GM23338 (cell line): ENCODE data around the gene CBLIF. TPM values are rescaled to one million over a fixed set of nuclear protein-coding genes. Genes with fewer than 3 reads are reported as not detected.
"Not testable (repeated sequence)": the region's sequence is repeated elsewhere in the genome, so short reads cannot be mapped to it uniquely, and the experiment has no call there.

Source experiments
- ATAC-seq: fragments of 200-7000 bp; cut with Tn5 transposase; 3 replicates; pipeline ENCODE4 v1.9.1; 2020
- DNase-seq: peaks from one replicate; pipeline ENCODE4 v3.0.0-alpha.2; 2015; ENCODE audit warnings: low spot score
- H2AFZ ChIP-seq: fragments of 200-600 bp; sonication (generic); 2 replicates; pipeline ENCODE4 v1.8.0; 2016; ENCODE audit warnings: antibody characterized with exemption, mild to moderate bottlenecking, moderate library complexity
- H3F3A ChIP-seq: fragments of 200-600 bp; sonication (generic); replicated peaks from 2 replicates; pipeline ENCODE4 v1.8.0; 2017; ENCODE audit warnings: antibody characterized with exemption, mixed run types, low read depth
- H3K27ac ChIP-seq: fragments of 200-600 bp; sonication (generic); 2 replicates; pipeline ENCODE4 v1.6.1; 2016; ENCODE audit warnings: low read depth
- H3K27me3 ChIP-seq: fragments of 200-600 bp; sonication (generic); 2 replicates; pipeline ENCODE4 v1.8.0; 2016; ENCODE audit warnings: mild to moderate bottlenecking, mixed run types, moderate library complexity; ENCODE audit not compliant: insufficient read depth
- H3K36me3 ChIP-seq: fragments of 200-600 bp; sonication (generic); 2 replicates; pipeline ENCODE4 v1.8.0; 2016; ENCODE audit warnings: mild to moderate bottlenecking; ENCODE audit not compliant: insufficient read depth
- H3K4me1 ChIP-seq: fragments of 200-600 bp; sonication (generic); 2 replicates; pipeline ENCODE4 v1.8.0; 2016; ENCODE audit warnings: mild to moderate bottlenecking, moderate library complexity; ENCODE audit not compliant: insufficient read depth
- H3K4me2 ChIP-seq: fragments of 200-600 bp; sonication (generic); 2 replicates; pipeline ENCODE4 v1.7.1; 2017; ENCODE audit warnings: mixed run types
- H3K4me3 ChIP-seq: fragments of 200-600 bp; sonication (generic); 2 replicates; pipeline ENCODE4 v1.6.1; 2016; ENCODE audit warnings: mixed run types
- H3K79me2 ChIP-seq: fragments of 200-600 bp; sonication (generic); replicated peaks from 2 replicates; pipeline ENCODE4 v1.8.0; 2017; ENCODE audit warnings: mild to moderate bottlenecking; ENCODE audit not compliant: insufficient read depth
- H3K9me2 ChIP-seq: fragments of 200-600 bp; sonication (generic); 2 replicates; pipeline ENCODE4 v1.8.0; 2017; ENCODE audit not compliant: insufficient read depth
- H4K20me1 ChIP-seq: fragments of 200-600 bp; sonication (generic); replicated peaks from 2 replicates; pipeline ENCODE4 v1.8.0; 2017; ENCODE audit warnings: mild to moderate bottlenecking; ENCODE audit not compliant: insufficient read depth
- H3K27ac Mint-ChIP-seq: 2 replicates; pipeline ENCODE4 v1.8.0; 2020; ENCODE audit warnings: inconsistent platforms, mild to moderate bottlenecking, moderate library complexity, mixed read lengths
- H3K27me3 Mint-ChIP-seq: 3 replicates; pipeline ENCODE4 v1.8.0; 2022; ENCODE audit warnings: low read depth, mild to moderate bottlenecking, moderate library complexity, mixed read lengths, inconsistent platforms; ENCODE audit not compliant: insufficient read depth, poor library complexity
- H3K36me3 Mint-ChIP-seq: 3 replicates; pipeline ENCODE4 v1.8.0; 2021; ENCODE audit warnings: low read depth, mild to moderate bottlenecking, inconsistent platforms, moderate library complexity, mixed read lengths
- H3K4me1 Mint-ChIP-seq: 3 replicates; pipeline ENCODE4 v1.8.0; 2020; ENCODE audit warnings: mild to moderate bottlenecking, inconsistent platforms, mixed read lengths
- H3K4me3 Mint-ChIP-seq: 3 replicates; pipeline ENCODE4 v1.8.0; 2021; ENCODE audit warnings: moderate library complexity, mild to moderate bottlenecking, inconsistent platforms, mixed read lengths
- H3K9me3 Mint-ChIP-seq: 3 replicates; pipeline ENCODE4 v1.8.0; 2020; ENCODE audit warnings: moderate library complexity, mild to moderate bottlenecking, inconsistent platforms, mixed read lengths
- CTCF ChIP-seq, 2 experiments: fragments of 200-600 bp in 1 of 2; sonication (generic) in 1 of 2; conservative IDR thresholded peaks; 2 replicates each; pipeline versions ENCODE4 v1.5.1 to v1.6.1; 2016 to 2017; ENCODE audit warnings: antibody characterized with exemption in 2 of 2, low read depth in 2 of 2, mild to moderate bottlenecking in 2 of 2, moderate library complexity in 1 of 2
- ZNF462 ChIP-seq: fragments of 250-450 bp; sonication (Bioruptor Pico); IDR thresholded peaks from 2 replicates; pipeline ENCODE4 v1.5.0; 2020; ENCODE audit warnings: mild to moderate bottlenecking, moderate library complexity
- polyA plus RNA-seq: library from polyadenylated mRNA; unstranded; fragments of >200 nt; fragmentation: Nextera tagmentation; extraction: Ambion mirVana; gene quantifications from 2 replicates; pipeline ENCODE4 v1.2.1, GENCODE V29; 2016
- total RNA-seq: library from RNA; depleted of rRNA; stranded (reverse); fragments of >200 nt; shearing (Covaris generic); gene quantifications from 2 replicates; pipeline ENCODE4 v1.2.3, GENCODE V29; 2014

Gene CBLIF
- total and polyA plus RNA-seq, 2 experiments from 2014 or later, result not detected

- ATAC-seq (peak; percentile 98), DNase-seq (peak; percentile 79)
- H2AFZ ChIP-seq, result peak overlapping the region; percentile 75
- no peaks in the 10 kb centered on the region for H4K20me1 ChIP-seq
- H3K27me3 Mint-ChIP-seq, result peaks cover 8% of the 10 kb centered on the region
- H3K4me3 ChIP-seq, result no peak overlapping the region
- no peak overlapping the region for H3K4me3 Mint-ChIP-seq
- no peaks in the 10 kb centered on the region for H3F3A ChIP-seq
- peaks cover 13% of the 10 kb centered on the region for H3K4me1 Mint-ChIP-seq
- 0 out of 2 replicates have a peak, but pooled peaks cover 5% of the 10 kb centered on the region for H3K36me3 ChIP-seq
- H3K4me2 ChIP-seq, result peak overlapping the region; percentile 6; the same call in 1 of the 2 replicates
- H3K9me2 ChIP-seq, result peaks cover 6% of the 10 kb centered on the region; the same call in 1 of the 2 replicates
- peaks cover 4% of the 10 kb centered on the region; the same call in 1 of the 2 replicates for H3K4me1 ChIP-seq
- H3K27ac Mint-ChIP-seq, result peak overlapping the region; percentile 91
- H3K27me3 ChIP-seq, result no peaks in the 10 kb centered on the region
- TF ChIP-seq ZNF462 (CRISPR knock-in tag) (no peak), CTCF (conservative IDR thresholded peaks at IDR 0.05; ENCODE audit: low read depth in 2 of 2) (peak in 1 of 2 experiments; percentile 6; a peak in 1 of 4 replicates)
- peaks cover 18% of the 10 kb centered on the region; the same call in 2 of the 3 replicates for H3K36me3 Mint-ChIP-seq
- H3K27ac ChIP-seq, result no peak overlapping the region
- no peaks in the 10 kb centered on the region for H3K79me2 ChIP-seq
- peaks cover 30% of the 10 kb centered on the region for H3K9me3 Mint-ChIP-seq
Observed at GRCh38 chr11:59891781-59892181, 46.5 kb upstream of the CBLIF start.

- peaks cover 42% of the 10 kb centered on the region for H3K9me3 Mint-ChIP-seq
- H3K4me3 Mint-ChIP-seq, H4K20me1 ChIP-seq, H3K4me2 ChIP-seq, H3K36me3 ChIP-seq, H3K27me3 ChIP-seq, DNase-seq, H2AFZ ChIP-seq, H3K9me2 ChIP-seq, H3K27me3 Mint-ChIP-seq, H3K27ac Mint-ChIP-seq, H3K79me2 ChIP-seq, H3F3A ChIP-seq, H3K4me1 ChIP-seq, H3K27ac ChIP-seq, H3K4me1 Mint-ChIP-seq, ATAC-seq, H3K4me3 ChIP-seq: not testable (repeated sequence)
- H3K36me3 Mint-ChIP-seq, result peaks cover 21% of the 10 kb centered on the region; the same call in 2 of the 3 replicates
Observed at GRCh38 chr11:59887156-59887555, 41.9 kb upstream of the CBLIF start.
